Activated CD4-positive, alpha-beta T cell treated with anti-CD3 and anti-CD28 coated beads, Interleukin-2, amount 50 U/mL, for 16 hours (primary cell): ENCODE measurements around the gene CTDSP2.
"Not testable (repeated sequence)": the region's sequence is repeated elsewhere in the genome, so short reads cannot be mapped to it uniquely, and the experiment has no call there.

ENCODE experiments used
- DNase-seq: peaks from one replicate; pipeline ENCODE4 v3.0.0-alpha.2; 2020

Gene CTDSP2

DNA sequence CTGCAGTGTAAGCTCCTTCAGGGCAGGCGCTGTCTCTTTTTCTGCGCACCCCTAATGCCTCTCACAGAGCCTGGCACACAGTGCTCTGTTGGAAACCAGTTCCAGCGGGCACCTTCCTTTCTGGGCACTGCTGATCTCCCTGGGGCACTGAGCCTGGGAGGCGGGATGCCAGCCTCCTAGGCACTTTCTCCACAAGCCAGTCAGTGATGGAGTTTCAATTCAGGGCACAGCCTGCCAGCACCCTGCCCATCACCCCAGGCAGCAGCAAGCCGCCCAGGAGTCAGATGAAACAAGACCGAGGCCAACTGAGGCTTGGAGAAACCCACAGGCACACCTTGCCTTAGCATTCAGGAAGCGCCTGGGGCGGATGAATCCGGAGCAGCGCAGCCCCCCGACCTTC lies 5.7 kb upstream of the CTDSP2 start:
- DNase-seq: no peak

GRCh38 chr12:57851552-57851951 lies 5.0 kb upstream of the CTDSP2 start:
- DNase-seq: no peak

DNA sequence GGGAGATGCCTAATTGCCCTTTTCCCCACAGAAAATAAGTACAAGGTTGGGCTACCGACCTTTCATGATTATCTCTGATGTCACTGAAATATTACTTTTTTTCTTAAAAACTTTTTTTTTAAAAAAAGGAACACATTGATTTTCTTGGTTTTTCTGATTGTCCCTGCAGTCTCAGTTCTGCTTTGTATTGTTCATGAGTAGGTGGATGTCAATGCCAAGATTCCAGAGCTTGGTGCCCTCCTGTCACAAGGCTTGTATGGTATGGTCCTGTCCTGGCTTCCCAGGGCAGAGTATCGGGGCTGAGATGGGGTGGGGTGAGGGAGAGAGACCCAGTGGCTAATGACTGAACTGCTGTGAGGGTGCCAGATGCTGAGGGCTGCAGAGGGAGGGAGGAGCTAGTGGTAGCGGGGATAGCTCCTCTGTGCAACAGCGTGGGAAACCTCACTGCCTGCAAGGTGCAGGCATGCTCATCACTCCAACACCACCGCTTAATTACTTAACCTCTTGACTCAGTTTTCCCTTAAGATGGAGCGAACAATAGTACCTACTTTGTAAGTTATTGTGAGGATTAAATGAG lies 4.4 kb upstream of the CTDSP2 start:
- DNase-seq: no peak

DNA sequence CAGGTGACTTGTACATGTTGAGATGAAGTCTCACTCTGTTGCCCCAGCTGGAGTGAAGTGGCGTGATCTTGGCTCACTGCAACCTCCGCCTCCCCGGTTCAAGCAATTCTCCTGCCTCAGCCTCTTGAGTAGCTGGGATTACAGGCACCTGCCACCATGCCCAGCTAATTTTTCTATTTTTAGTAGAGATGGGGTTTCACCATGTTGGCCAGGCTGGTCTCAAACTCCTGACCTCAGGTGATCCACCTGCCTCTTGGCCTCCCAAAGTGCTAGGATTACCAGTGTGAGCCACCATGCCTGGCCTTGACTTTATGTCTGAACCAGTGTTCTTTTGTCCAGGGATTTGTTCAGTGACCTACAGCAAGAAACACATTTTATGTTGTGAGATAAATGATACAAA lies 2.9 kb upstream of the CTDSP2 start:
- DNase-seq: not testable (repeated sequence)

- no peak for DNase-seq
These were observed 2.5 kb upstream of the CTDSP2 start for GRCh38 chr12:57849035-57849434.

DNA sequence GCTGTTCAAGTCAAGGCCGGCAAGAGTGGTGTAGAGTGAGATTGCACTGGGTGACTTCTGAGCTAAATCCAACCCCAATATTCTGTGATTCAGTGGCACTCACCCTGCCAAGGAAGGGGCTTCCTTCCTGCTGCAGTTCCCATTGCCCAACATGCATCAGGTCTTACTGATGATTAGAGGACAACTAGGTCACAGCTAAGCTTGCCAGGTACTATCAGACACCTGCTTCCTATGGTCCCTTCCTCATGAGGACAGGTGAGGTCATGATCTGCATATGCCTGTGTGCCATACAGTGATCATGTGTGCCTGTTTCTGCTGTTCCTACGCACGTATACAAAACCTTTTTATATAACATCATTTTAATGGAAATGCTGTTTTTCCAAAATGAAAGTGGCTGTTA lies 1.7 kb upstream of the CTDSP2 start:
- no peak for DNase-seq

DNA sequence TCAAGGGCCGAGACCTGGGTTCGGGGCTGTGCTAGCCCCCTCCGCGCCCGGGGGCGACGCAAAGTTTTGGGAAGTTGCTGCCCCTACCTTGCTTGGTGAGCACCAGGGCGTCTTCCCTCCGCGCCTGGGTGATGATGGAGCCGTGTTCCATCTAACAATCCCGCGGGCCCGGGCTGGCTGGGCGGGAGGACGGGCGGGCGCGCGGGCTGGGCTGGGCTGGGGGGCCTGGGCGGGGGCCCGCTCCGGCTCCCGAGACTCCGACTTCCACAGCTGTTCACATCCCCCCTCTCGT lies 298 bp downstream of the CTDSP2 start:
- DNase-seq: no peak

DNA sequence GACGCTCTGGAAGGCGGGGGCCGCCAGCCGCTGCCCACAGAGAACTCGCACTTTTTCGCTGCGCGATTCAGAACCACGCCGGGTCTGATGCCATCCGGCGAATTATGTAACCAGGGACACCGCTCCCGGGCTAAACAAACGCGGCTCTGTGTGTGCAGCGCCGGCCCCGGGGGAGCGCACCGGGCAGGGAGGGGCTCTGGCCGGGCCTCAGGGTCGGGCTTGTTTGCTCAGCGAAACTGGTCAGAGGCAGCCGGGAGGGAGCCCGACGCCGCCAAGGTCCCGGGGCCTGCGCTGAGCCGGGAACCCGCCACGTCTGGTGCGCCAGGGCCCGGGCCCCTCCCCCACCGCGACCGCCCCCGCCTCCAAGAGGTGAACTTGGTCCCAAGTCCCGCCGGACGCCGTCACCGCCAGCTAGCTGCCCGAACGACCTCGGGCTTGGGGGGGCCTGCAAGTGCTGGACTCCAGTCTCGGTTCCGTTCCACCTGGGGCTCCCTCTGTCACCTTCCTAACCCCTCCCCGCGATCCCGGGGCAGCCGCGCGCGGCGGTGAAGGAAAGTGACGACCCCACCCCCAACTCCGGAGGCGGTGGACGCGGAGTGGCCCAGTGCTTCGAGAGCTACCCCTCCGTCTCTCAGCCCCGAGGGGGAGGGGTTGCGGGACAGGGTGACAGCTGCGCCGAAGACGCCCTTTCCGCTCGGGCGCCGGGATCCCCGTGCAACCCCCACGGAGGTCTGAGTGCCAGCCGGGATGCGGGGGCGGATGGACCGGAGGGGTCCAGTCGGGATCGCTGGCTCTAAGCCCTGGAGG lies 848 bp downstream of the CTDSP2 start:
- peak; percentile 54 for DNase-seq

- DNase-seq: peak; percentile 38
These were observed 1.6 kb downstream of the CTDSP2 start for GRCh38 chr12:57844709-57845477.

GRCh38 chr12:57842342-57843294 lies 3.9 kb downstream of the CTDSP2 start:
- DNase-seq: peak; percentile 14

DNA sequence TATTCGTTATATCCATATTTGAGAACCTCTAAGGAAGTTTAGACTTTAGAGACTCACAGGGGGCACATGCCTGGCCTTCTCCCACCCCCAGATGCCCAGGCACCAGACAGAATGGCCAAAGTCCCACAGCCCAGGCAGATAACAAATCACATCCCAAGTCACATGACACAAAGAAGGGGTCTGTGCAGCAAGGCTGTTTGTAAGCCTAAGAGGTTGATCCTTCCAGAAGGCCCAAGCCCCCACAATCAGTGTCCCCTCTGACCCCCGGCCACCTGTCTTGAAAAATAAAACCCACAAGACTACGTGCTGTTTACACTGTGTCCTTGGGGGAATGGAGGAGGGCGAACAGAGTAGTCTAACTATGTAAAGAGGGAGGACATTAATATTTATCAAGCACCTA lies 5.1 kb downstream of the CTDSP2 start:
- DNase-seq: no peak

DNA sequence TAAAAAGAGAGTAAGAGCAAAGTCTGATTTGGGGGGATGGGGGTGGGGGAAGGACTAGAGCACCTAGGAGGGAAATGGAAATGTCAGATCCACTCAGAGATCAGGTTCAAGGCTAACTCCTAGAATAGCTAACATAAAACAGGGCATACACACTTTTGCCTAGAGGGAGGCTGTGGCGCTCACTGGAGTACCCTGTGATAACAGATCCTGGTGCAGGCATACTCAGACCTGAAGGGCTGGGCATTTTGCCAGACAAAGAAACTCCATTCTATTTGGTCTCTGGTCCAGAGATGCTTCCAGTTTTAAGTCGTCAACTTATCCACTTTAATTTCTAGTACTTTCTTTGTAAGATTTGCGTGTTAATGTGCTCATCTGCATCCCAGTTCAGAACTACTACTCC lies 5.8 kb downstream of the CTDSP2 start:
- DNase-seq: no peak

GRCh38 chr12:57839996-57840395 lies 6.5 kb downstream of the CTDSP2 start:
- no peak for DNase-seq

GRCh38 chr12:57838594-57839302 lies 7.8 kb downstream of the CTDSP2 start:
- DNase-seq: peak; percentile 76

DNA sequence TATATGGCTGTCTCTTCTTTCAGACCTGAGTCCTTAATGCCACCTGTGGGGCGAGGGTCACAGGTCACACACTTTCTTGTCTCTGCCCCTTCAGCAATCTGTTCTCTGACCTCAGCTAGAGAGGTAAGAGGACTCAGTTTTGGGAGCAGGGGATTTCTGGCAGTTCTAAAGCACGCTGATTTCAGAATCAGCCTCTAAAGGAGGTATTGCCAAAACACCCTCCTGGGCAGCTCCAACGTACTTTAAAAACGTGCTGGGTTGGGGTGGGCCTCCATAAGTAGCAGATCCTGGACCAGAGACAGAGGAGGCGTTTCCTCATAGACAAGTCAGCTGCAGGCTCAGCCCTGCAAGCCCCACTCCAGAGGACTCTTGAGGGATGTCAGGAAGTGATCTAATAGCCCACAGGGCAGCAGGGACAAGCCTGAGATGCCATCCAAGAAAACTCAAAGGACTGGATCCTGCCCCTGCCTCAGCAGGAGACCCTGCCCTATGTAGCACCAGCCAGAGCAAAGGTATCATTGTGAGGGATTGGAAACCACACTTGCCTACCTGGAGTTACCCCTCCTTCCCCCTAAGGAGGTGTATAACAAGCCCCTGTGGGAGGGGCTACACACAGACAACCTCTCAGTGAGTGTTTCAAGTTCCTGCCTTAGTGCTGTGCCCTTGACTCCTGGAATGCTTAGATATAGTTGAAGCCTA lies 8.5 kb downstream of the CTDSP2 start:
- DNase-seq: peak; percentile 10

GRCh38 chr12:57836442-57837375 lies 9.8 kb downstream of the CTDSP2 start:
- DNase-seq: peak; percentile 52

GRCh38 chr12:57835366-57836288 lies 10.9 kb downstream of the CTDSP2 start:
- DNase-seq: no peak

- no peak for DNase-seq
These were observed 12.2 kb downstream of the CTDSP2 start for GRCh38 chr12:57834086-57834876.
